ENCODE measurements around the gene TUBA4A.

Gene TUBA4A

GRCh38 chr2:219280651-219281050 lies 26.9 kb upstream of the TUBA4A start:
- no peak for TF ChIP-seq CTCF (IDR thresholded peaks at IDR 0.05; ENCODE audit: low read length, missing control alignments)
- H3K4me3 ChIP-seq (replicated peaks; ENCODE audit: low read depth, low read length) = no peak overlapping the region
- no peak for DNase-seq (ENCODE audit: low read depth)

GRCh38 chr2:219279916-219280516 lies 26.3 kb upstream of the TUBA4A start:
- peak overlapping the region; percentile 68 for H3K4me3 ChIP-seq (replicated peaks; ENCODE audit: low read depth, low read length)
- no peak for DNase-seq (ENCODE audit: low read depth)
- TF ChIP-seq CTCF (IDR thresholded peaks at IDR 0.05; ENCODE audit: low read length, missing control alignments) = no peak

- no peak for TF ChIP-seq CTCF (IDR thresholded peaks at IDR 0.05; ENCODE audit: low read length, missing control alignments)
Measured at GRCh38 chr2:219279151-219279915, 25.6 kb upstream of the TUBA4A start, which contains the start of gene DNAJB2. Gene DNAJB2 (plus strand): TSS chr2:219279366. CDS start chr2:219279834, 468 bp downstream.

GRCh38 chr2:219278655-219279150 lies 25.0 kb upstream of the TUBA4A start:
- no peak for TF ChIP-seq CTCF (IDR thresholded peaks at IDR 0.05; ENCODE audit: low read length, missing control alignments)
- DNase-seq (ENCODE audit: low read depth) = no peak
- peak overlapping the region; percentile 30 for H3K4me3 ChIP-seq (replicated peaks; ENCODE audit: low read depth, low read length)

More at GRCh38 chr2:219279151-219279915, 25.6 kb upstream of the TUBA4A start, which contains the start of gene DNAJB2:
- DNase-seq (ENCODE audit: low read depth) = peak; percentile 99
- peak within 1 kb of the TSS; percentile 68 for H3K4me3 ChIP-seq (replicated peaks; ENCODE audit: low read depth, low read length)

GRCh38 chr2:219277703-219278654 lies 24.3 kb upstream of the TUBA4A start:
- H3K4me3 ChIP-seq (replicated peaks; ENCODE audit: low read depth, low read length) = no peak overlapping the region
- DNase-seq (ENCODE audit: low read depth) = peak; percentile 82
- TF ChIP-seq CTCF (IDR thresholded peaks at IDR 0.05; ENCODE audit: low read length, missing control alignments) = peak; percentile 97

GRCh38 chr2:219274361-219274921 lies 20.7 kb upstream of the TUBA4A start:
- DNase-seq (ENCODE audit: low read depth) = peak; percentile 79
- H3K4me3 ChIP-seq (replicated peaks; ENCODE audit: low read depth, low read length) = no peak overlapping the region
- TF ChIP-seq CTCF (IDR thresholded peaks at IDR 0.05; ENCODE audit: low read length, missing control alignments) = no peak
